Activated naive CD4-positive, alpha-beta T cell treated with anti-CD3 and anti-CD28 coated beads, Interleukin-2, amount 50 U/mL, for 24 hours (primary cell): Measurements from ENCODE around the gene ACTRT2.

Experiments
- H3K27ac Mint-ChIP-seq: one replicate; pipeline ENCODE4 v1.8.0; 2021; ENCODE audit warnings: mild to moderate bottlenecking, mixed read lengths
- H3K27me3 Mint-ChIP-seq: one replicate; pipeline ENCODE4 v1.8.0; 2021; ENCODE audit warnings: mixed read lengths
- H3K36me3 Mint-ChIP-seq: one replicate; pipeline ENCODE4 v1.8.0; 2021; ENCODE audit warnings: mixed read lengths
- H3K4me1 Mint-ChIP-seq: one replicate; pipeline ENCODE4 v1.8.0; 2021; ENCODE audit warnings: mixed read lengths
- H3K4me3 Mint-ChIP-seq: one replicate; pipeline ENCODE4 v1.8.0; 2021; ENCODE audit warnings: mild to moderate bottlenecking, mixed read lengths
- H3K9me3 Mint-ChIP-seq: one replicate; pipeline ENCODE4 v1.8.0; 2021; ENCODE audit warnings: mixed read lengths

Gene ACTRT2

DNA sequence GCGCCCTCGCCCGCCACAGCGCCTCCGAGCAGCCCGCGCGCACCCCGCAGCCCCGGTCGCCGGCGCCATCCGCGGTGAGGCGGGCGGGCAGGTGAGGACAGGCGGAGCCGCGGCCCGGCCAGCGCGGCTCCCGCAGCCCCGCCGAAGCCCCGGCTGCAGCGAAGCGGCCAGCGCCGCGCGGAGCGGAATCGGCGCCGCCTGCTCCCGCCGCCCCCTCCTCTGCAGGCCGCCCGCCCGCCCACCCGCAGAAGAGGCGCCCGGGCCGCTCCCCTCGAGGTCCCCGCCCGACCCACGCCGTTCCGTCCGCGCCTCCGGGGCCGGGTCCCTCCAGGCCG lies 49.0 kb downstream of the ACTRT2 start:
- peaks cover 3% of the 10 kb centered on the region for H3K4me1 Mint-ChIP-seq
- H3K27ac Mint-ChIP-seq, result no peak overlapping the region
- H3K27me3 Mint-ChIP-seq, result peaks cover 10% of the 10 kb centered on the region
- H3K9me3 Mint-ChIP-seq, result no peaks in the 10 kb centered on the region
- H3K4me3 Mint-ChIP-seq, result no peak overlapping the region
- no peaks in the 10 kb centered on the region for H3K36me3 Mint-ChIP-seq

DNA sequence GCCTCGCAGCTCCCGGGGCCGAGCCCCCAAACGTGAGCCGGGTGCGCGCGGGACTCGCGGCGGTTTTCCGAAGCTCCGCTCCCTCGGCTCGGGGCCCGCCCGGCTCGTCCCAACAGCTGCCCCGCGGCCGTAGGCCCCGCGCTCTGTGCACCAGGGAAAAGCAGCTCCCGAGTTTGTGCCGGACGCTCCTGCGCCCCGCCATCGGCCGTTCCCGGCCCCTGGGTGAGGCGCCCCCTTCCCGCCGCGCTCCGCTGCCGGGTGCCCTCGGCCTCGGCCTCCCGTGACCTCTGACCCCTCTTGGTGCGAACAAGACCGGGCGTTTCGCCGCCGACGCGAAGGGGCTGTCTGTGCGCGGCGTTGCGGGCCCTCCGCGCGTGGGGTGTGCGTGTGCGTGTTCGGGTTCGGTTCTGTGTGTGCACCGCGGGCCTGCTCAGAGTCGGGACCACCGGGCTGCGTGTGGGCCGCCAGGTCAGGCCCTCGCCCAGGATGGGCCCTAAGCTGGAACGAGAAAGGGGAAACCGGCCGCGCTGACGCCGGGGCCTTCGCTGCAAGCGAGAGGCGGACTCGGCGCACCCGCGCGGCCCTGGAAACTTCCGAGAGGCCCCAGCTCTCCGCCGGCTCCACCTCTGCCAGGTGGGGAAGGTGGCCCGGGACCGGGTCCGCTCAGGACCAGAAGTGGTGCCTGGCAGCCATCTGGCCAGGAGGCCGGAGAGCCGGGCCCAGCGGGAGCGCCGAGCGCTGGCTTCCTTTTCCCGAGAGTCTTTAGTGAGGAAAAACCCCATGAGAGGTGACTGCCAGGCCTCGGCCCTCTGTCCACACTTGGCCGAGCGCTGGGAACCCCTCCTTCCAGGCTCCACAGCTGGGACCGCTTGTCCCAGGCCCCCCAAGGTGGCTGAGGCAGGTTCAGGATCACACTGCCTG lies 49.6 kb downstream of the ACTRT2 start:
- H3K9me3 Mint-ChIP-seq, result no peaks in the 10 kb centered on the region
- peaks cover 10% of the 10 kb centered on the region for H3K27me3 Mint-ChIP-seq
- no peak overlapping the region for H3K27ac Mint-ChIP-seq
- no peaks in the 10 kb centered on the region for H3K36me3 Mint-ChIP-seq
- H3K4me3 Mint-ChIP-seq, result peak overlapping the region; percentile 57
- H3K4me1 Mint-ChIP-seq, result peaks cover 3% of the 10 kb centered on the region

DNA sequence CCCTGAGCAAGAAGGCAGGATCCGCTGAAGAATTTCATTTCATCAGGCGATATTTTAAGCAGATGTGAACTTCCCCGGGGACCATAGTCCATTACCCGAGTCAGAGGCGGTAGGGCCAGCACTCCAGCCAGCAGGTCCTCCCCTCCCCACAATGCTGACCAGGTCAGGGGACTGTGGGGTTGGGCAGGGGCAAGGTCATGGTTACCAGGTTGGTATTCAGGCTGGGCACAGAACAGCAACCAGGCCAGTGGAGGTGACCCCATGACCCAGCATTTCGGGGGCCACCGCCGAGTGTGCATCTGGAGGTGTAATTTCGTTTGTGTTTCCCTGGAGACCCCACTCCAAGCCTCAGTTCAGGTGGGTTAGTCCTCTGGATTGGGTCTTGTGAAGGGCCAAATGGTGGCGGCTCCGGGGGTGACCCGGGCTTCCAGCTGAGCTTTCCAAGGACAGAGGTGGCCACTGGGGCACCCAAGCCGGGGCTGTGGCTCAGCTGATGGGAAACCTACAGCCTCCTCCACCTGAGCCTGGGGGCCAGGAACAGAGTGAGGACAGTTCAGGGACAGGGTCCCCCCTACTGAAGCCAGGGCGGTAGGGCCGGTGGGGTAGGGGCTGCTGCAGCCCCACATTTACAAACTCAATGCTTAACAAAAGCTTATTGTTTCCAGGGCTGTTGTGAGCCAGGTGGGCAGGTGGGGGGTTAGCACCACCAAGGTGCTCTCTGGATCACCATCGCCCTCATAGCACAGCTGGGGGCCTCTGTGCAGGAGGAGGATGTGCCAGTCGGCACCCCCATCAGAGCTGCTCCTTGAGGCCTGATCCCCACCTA lies 50.5 kb downstream of the ACTRT2 start:
- H3K9me3 Mint-ChIP-seq, result no peaks in the 10 kb centered on the region
- peaks cover 3% of the 10 kb centered on the region for H3K4me1 Mint-ChIP-seq
- peaks cover 12% of the 10 kb centered on the region for H3K27me3 Mint-ChIP-seq
- no peaks in the 10 kb centered on the region for H3K36me3 Mint-ChIP-seq
- H3K4me3 Mint-ChIP-seq, result peak overlapping the region; percentile 57
- H3K27ac Mint-ChIP-seq, result no peak overlapping the region
